ENCODE results near the gene TENM4.

The TENM4 gene

GRCh38 chr11:78603792-78604191, 837.0 kb downstream of the TENM4 start:
- no peak for DNase-seq
